ENCODE data around the gene BECN2.
"Not testable (repeated sequence)": the region's sequence is repeated elsewhere in the genome, so short reads cannot be mapped to it uniquely, and the experiment has no call there.

DNA sequence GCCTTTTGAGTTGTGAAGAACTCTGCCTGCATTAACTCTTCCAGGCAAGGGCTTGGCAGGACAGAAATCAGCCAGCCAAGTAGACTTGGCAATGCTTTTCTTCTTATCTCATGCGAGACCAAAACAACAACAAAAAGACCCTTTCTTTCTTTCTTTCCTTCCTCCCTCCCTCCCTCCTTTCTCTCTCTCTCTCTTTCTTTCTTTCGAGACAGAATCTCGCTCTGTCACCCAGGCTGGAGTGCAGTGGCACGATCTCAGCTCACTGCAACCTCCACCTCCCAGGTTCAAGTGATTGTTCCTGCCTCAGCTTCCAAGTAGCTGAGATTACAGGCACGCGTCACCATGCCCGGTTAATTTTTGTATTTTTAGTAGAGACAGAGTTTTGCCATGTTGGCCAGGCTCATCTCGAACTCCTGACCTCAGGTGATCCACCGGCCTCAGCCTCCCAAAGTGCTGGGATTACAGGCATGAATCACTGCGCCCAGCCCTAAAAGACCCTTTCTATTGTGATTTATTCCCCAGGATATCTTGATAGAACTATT lies 30.9 kb downstream of the BECN2 start:
- TF ChIP-seq, protein P1, sequence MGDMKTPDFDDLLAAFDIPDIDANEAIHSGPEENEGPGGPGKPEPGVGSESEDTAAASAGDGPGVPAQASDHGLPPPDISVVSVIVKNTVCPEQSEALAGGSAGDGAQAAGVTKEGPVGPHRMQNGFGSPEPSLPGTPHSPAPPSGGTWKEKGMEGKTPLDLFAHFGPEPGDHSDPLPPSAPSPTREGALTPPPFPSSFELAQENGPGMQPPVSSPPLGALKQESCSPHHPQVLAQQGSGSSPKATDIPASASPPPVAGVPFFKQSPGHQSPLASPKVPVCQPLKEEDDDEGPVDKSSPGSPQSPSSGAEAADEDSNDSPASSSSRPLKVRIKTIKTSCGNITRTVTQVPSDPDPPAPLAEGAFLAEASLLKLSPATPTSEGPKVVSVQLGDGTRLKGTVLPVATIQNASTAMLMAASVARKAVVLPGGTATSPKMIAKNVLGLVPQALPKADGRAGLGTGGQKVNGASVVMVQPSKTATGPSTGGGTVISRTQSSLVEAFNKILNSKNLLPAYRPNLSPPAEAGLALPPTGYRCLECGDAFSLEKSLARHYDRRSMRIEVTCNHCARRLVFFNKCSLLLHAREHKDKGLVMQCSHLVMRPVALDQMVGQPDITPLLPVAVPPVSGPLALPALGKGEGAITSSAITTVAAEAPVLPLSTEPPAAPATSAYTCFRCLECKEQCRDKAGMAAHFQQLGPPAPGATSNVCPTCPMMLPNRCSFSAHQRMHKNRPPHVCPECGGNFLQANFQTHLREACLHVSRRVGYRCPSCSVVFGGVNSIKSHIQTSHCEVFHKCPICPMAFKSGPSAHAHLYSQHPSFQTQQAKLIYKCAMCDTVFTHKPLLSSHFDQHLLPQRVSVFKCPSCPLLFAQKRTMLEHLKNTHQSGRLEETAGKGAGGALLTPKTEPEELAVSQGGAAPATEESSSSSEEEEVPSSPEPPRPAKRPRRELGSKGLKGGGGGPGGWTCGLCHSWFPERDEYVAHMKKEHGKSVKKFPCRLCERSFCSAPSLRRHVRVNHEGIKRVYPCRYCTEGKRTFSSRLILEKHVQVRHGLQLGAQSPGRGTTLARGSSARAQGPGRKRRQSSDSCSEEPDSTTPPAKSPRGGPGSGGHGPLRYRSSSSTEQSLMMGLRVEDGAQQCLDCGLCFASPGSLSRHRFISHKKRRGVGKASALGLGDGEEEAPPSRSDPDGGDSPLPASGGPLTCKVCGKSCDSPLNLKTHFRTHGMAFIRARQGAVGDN (CRISPR knock-in tag; IDR thresholded peaks at IDR 0.05) = not testable (repeated sequence)
- not testable (repeated sequence) for TF ChIP-seq ZBTB7A (CRISPR knock-in tag; IDR thresholded peaks at IDR 0.05); MYC (CRISPR knock-in tag; IDR thresholded peaks at IDR 0.05; ENCODE audit: borderline replicate concordance); AHR (CRISPR knock-in tag; IDR thresholded peaks at IDR 0.05)
- TF ChIP-seq, protein P2, sequence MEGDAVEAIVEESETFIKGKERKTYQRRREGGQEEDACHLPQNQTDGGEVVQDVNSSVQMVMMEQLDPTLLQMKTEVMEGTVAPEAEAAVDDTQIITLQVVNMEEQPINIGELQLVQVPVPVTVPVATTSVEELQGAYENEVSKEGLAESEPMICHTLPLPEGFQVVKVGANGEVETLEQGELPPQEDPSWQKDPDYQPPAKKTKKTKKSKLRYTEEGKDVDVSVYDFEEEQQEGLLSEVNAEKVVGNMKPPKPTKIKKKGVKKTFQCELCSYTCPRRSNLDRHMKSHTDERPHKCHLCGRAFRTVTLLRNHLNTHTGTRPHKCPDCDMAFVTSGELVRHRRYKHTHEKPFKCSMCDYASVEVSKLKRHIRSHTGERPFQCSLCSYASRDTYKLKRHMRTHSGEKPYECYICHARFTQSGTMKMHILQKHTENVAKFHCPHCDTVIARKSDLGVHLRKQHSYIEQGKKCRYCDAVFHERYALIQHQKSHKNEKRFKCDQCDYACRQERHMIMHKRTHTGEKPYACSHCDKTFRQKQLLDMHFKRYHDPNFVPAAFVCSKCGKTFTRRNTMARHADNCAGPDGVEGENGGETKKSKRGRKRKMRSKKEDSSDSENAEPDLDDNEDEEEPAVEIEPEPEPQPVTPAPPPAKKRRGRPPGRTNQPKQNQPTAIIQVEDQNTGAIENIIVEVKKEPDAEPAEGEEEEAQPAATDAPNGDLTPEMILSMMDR (CRISPR knock-in tag; IDR thresholded peaks at IDR 0.05) = not testable (repeated sequence)
- TF ChIP-seq, protein P3, sequence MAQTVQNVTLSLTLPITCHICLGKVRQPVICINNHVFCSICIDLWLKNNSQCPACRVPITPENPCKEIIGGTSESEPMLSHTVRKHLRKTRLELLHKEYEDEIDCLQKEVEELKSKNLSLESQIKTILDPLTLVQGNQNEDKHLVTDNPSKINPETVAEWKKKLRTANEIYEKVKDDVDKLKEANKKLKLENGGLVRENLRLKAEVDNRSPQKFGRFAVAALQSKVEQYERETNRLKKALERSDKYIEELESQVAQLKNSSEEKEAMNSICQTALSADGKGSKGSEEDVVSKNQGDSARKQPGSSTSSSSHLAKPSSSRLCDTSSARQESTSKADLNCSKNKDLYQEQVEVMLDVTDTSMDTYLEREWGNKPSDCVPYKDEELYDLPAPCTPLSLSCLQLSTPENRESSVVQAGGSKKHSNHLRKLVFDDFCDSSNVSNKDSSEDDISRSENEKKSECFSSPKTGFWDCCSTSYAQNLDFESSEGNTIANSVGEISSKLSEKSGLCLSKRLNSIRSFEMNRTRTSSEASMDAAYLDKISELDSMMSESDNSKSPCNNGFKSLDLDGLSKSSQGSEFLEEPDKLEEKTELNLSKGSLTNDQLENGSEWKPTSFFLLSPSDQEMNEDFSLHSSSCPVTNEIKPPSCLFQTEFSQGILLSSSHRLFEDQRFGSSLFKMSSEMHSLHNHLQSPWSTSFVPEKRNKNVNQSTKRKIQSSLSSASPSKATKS (CRISPR knock-in tag; IDR thresholded peaks at IDR 0.05) = not testable (repeated sequence)
- TF ChIP-seq, protein P4, sequence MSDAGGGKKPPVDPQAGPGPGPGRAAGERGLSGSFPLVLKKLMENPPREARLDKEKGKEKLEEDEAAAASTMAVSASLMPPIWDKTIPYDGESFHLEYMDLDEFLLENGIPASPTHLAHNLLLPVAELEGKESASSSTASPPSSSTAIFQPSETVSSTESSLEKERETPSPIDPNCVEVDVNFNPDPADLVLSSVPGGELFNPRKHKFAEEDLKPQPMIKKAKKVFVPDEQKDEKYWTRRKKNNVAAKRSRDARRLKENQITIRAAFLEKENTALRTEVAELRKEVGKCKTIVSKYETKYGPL (CRISPR knock-in tag; IDR thresholded peaks at IDR 0.05) = not testable (repeated sequence)

All from HepG2 (cell line).